ENCODE results near the gene NCOA7.

NCOA7 gene

DNA sequence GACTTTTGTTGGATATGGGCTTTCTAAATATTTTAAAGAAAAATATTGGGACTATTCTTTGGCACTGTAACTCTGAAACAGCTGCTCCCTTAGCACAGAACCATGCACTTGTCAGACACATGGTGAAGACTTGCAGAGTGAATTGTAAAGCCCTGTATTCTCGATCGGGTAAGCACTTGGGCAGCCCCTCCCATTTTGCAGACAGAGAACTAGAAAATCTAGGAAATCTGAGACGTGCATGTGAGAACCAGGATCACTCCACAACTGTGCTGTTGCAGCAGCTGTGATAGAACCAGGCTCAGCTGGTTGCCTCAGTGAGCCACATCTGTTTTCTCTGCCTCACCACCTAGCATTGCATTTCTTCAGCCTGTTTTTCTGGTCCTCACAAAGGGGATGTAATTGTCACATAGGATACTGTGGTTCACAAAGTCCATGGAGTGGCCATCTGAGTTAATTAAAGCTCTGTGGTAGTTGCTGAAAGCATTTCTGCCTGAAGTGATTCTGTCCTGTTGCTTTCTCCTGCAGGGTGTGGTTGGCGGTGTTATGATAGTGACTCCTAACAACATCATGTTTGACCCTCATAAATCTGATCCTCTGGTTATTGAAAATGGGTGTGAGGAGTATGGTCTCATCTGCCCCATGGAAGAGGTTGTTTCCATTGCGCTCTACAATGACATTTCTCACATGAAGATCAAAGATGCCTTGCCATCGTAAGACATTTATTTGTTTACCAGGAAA is 94.0 kb downstream of the NCOA7 start:
- Histone ChIP-seq H2AFZ (ENCODE audit: low read length) (no peak overlapping the region), H3K4me1 (ENCODE audit: insufficient read depth, low read length, severe bottlenecking) (no peaks in the 10 kb centered on the region), H3K27ac (ENCODE audit: low read depth, low read length, poor library complexity, severe bottlenecking) (no peak overlapping the region), H3K4me3 (ENCODE audit: low read depth, low read length, poor library complexity, severe bottlenecking) (no peak overlapping the region), H3K79me2 (ENCODE audit: insufficient read depth, low read length) (no peaks in the 10 kb centered on the region), H3K36me3 (ENCODE audit: insufficient read depth, low read length) (peaks cover 90% of the 10 kb centered on the region), H4K20me1 (ENCODE audit: insufficient read depth, low read length) (no peaks in the 10 kb centered on the region), H3K27me3 (ENCODE audit: insufficient read depth, low read length) (no peaks in the 10 kb centered on the region), H3K9me3 (ENCODE audit: low read length) (no peaks in the 10 kb centered on the region), H3K9me2 (ENCODE audit: low read depth, low read length) (no peaks in the 10 kb centered on the region), H3F3A (ENCODE audit: insufficient read depth, low read length) (no peaks in the 10 kb centered on the region; the same call in 1 of the 2 replicates), H3K9ac (ENCODE audit: low read length) (no peak overlapping the region), H3K4me2 (ENCODE audit: low read length) (no peak overlapping the region)
- TF ChIP-seq, protein P1, sequence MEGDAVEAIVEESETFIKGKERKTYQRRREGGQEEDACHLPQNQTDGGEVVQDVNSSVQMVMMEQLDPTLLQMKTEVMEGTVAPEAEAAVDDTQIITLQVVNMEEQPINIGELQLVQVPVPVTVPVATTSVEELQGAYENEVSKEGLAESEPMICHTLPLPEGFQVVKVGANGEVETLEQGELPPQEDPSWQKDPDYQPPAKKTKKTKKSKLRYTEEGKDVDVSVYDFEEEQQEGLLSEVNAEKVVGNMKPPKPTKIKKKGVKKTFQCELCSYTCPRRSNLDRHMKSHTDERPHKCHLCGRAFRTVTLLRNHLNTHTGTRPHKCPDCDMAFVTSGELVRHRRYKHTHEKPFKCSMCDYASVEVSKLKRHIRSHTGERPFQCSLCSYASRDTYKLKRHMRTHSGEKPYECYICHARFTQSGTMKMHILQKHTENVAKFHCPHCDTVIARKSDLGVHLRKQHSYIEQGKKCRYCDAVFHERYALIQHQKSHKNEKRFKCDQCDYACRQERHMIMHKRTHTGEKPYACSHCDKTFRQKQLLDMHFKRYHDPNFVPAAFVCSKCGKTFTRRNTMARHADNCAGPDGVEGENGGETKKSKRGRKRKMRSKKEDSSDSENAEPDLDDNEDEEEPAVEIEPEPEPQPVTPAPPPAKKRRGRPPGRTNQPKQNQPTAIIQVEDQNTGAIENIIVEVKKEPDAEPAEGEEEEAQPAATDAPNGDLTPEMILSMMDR (IDR thresholded peaks at IDR 0.05; ENCODE audit: low read length), result no peak
- no peak for TF ChIP-seq EZH2 (IDR thresholded peaks at IDR 0.05; ENCODE audit: borderline replicate concordance, low read length)

DNA sequence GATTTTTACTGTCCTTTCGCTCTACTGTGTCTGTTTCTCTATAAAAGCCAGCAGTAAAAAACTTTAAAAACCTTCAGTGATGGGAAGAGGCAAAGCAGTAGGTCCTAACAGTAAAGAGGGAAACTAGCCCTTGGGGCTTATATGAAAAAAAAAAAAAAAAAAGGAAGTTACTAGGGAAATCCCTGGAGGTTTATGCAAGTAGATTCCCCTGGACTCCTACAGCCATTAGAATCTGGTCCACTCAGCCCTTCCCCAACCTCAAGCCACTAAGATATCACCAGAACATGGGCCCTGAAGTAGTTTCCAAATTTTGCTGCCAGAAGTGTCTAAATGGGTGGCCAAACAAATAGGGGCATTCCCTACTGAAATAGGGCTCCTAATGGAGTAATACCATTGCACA is 95.3 kb downstream of the NCOA7 start:
- H3K36me3 ChIP-seq (ENCODE audit: insufficient read depth, low read length), result peaks cover 94% of the 10 kb centered on the region
- H2AFZ ChIP-seq (ENCODE audit: low read length), result no peak overlapping the region
- H3K4me3 ChIP-seq (ENCODE audit: low read depth, low read length, poor library complexity, severe bottlenecking), result no peak overlapping the region
- no peaks in the 10 kb centered on the region for H3K9me3 ChIP-seq (ENCODE audit: low read length)
- H4K20me1 ChIP-seq (ENCODE audit: insufficient read depth, low read length), result no peaks in the 10 kb centered on the region
- H3K27ac ChIP-seq (ENCODE audit: low read depth, low read length, poor library complexity, severe bottlenecking), result no peak overlapping the region
- no peaks in the 10 kb centered on the region for H3K4me1 ChIP-seq (ENCODE audit: insufficient read depth, low read length, severe bottlenecking)
- no peaks in the 10 kb centered on the region; the same call in 1 of the 2 replicates for H3F3A ChIP-seq (ENCODE audit: insufficient read depth, low read length)
- H3K4me2 ChIP-seq (ENCODE audit: low read length), result no peak overlapping the region
- no peak for TF ChIP-seq EZH2 (IDR thresholded peaks at IDR 0.05; ENCODE audit: borderline replicate concordance, low read length)
- TF ChIP-seq, protein P1 (IDR thresholded peaks at IDR 0.05; ENCODE audit: low read length), result no peak
- no peaks in the 10 kb centered on the region for H3K79me2 ChIP-seq (ENCODE audit: insufficient read depth, low read length)
- H3K9ac ChIP-seq (ENCODE audit: low read length), result no peak overlapping the region
- H3K27me3 ChIP-seq (ENCODE audit: insufficient read depth, low read length), result no peaks in the 10 kb centered on the region
- no peaks in the 10 kb centered on the region for H3K9me2 ChIP-seq (ENCODE audit: low read depth, low read length)

DNA sequence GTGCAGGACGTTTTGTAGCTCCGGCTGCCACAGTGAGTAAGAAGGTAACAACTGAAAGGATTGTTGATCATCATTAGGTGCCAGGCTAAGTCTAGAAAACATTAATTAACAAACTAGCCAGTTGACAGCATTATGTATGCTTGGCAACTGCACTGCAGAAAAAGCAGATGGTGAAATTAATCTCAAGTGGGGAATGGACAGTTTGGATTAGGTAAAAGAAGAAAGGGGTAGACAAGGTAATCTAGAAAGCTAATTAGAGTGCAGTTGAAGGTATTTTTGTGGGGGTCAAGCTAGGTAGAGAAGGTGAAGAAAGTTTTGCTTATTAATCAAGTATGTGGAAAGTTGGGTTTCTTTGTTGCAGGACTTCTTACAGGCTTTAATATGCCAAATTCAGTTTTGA is 96.2 kb downstream of the NCOA7 start:
- Histone ChIP-seq H4K20me1 (ENCODE audit: insufficient read depth, low read length) (no peaks in the 10 kb centered on the region), H3F3A (ENCODE audit: insufficient read depth, low read length) (no peaks in the 10 kb centered on the region; the same call in 1 of the 2 replicates), H3K9me2 (ENCODE audit: low read depth, low read length) (no peaks in the 10 kb centered on the region), H3K27ac (ENCODE audit: low read depth, low read length, poor library complexity, severe bottlenecking) (no peak overlapping the region), H3K9me3 (ENCODE audit: low read length) (no peaks in the 10 kb centered on the region), H3K4me3 (ENCODE audit: low read depth, low read length, poor library complexity, severe bottlenecking) (no peak overlapping the region), H3K9ac (ENCODE audit: low read length) (no peak overlapping the region), H3K4me1 (ENCODE audit: insufficient read depth, low read length, severe bottlenecking) (no peaks in the 10 kb centered on the region), H3K79me2 (ENCODE audit: insufficient read depth, low read length) (no peaks in the 10 kb centered on the region), H3K27me3 (ENCODE audit: insufficient read depth, low read length) (no peaks in the 10 kb centered on the region), H2AFZ (ENCODE audit: low read length) (no peak overlapping the region), H3K4me2 (ENCODE audit: low read length) (no peak overlapping the region), H3K36me3 (ENCODE audit: insufficient read depth, low read length) (peaks cover 93% of the 10 kb centered on the region)
- TF ChIP-seq, protein P1 (IDR thresholded peaks at IDR 0.05; ENCODE audit: low read length), result no peak
- no peak for TF ChIP-seq EZH2 (IDR thresholded peaks at IDR 0.05; ENCODE audit: borderline replicate concordance, low read length)
